Retinal pigment epithelial cell (primary cell): ENCODE measurements around the gene BTG2.

Experiments
- DNase-seq: peaks from one replicate; pipeline ENCODE4 v3.0.0-alpha.2; 2010; ENCODE audit warnings: low read depth
- H3K4me3 ChIP-seq: 2 replicates; pipeline ENCODE4 v1.5.1; 2011; ENCODE audit warnings: mild to moderate bottlenecking, low read length, control low read depth, moderate library complexity
- CTCF ChIP-seq: conservative IDR thresholded peaks from 2 replicates; pipeline ENCODE4 v1.5.1; 2011; ENCODE audit warnings: low read depth, low read length, control low read depth, inconsistent platforms

Gene BTG2

GRCh38 chr1:203278082-203278884, 27.0 kb upstream of the BTG2 start:
- no peak for TF ChIP-seq CTCF
- no peak for DNase-seq
- H3K4me3 ChIP-seq: no peak overlapping the region

- no peak overlapping the region for H3K4me3 ChIP-seq
- DNase-seq: no peak
- no peak for TF ChIP-seq CTCF
These were observed 26.4 kb upstream of the BTG2 start for GRCh38 chr1:203278885-203279406.

- TF ChIP-seq CTCF: no peak
- no peak for DNase-seq
- H3K4me3 ChIP-seq: no peak overlapping the region
These were observed 25.3 kb upstream of the BTG2 start for GRCh38 chr1:203280061-203280460.

GRCh38 chr1:203281033-203281432, 24.3 kb upstream of the BTG2 start:
- no peak for DNase-seq
- peak; percentile 15 for TF ChIP-seq CTCF
- H3K4me3 ChIP-seq: no peak overlapping the region

- no peak overlapping the region for H3K4me3 ChIP-seq
- no peak for DNase-seq
- TF ChIP-seq CTCF: no peak
These were observed 23.3 kb upstream of the BTG2 start for GRCh38 chr1:203281851-203282661.

- no peak for TF ChIP-seq CTCF
- no peak overlapping the region for H3K4me3 ChIP-seq
- DNase-seq: no peak
These were observed 22.4 kb upstream of the BTG2 start for GRCh38 chr1:203282720-203283542.
